Cardiac muscle cell (in vitro differentiated cells and primary cell): Measurements from ENCODE around the gene ARHGEF17. TPM values are rescaled to one million over a fixed set of nuclear protein-coding genes. Genes with fewer than 3 reads are reported as not detected.

ENCODE experiments used
- DNase-seq, 2 donors: peaks; one replicate each; pipeline versions ENCODE4 v3.0.0 to v3.0.0-alpha.2; 2010 to 2017; ENCODE audit warnings: low read depth in 1 of 2, low spot score in 1 of 2
- H3K27ac ChIP-seq: fragments of 200-600 bp; sonication (generic); 2 replicates; pipeline ENCODE4 v1.5.1; 2016
- H3K27me3 ChIP-seq: fragments of 200-600 bp; sonication (generic); 2 replicates; pipeline ENCODE4 v1.6.0; 2016; ENCODE audit warnings: control low read depth
- H3K36me3 ChIP-seq: fragments of 200-600 bp; sonication (generic); 2 replicates; pipeline ENCODE4 v1.5.1; 2016; ENCODE audit warnings: control low read depth
- H3K4me1 ChIP-seq: fragments of 200-600 bp; sonication (generic); 2 replicates; pipeline ENCODE4 v1.8.1; 2017; ENCODE audit warnings: low read depth, mild to moderate bottlenecking, mixed run types
- H3K4me3 ChIP-seq: fragments of 200-600 bp; sonication (generic); 2 replicates; pipeline ENCODE4 v1.5.1; 2016; ENCODE audit warnings: mild to moderate bottlenecking
- H3K9me3 ChIP-seq: fragments of 200-600 bp; sonication (generic); 2 replicates; pipeline ENCODE4 v1.5.1; 2017; ENCODE audit warnings: low read depth, mild to moderate bottlenecking, control low read depth
- polyA plus RNA-seq: library from polyadenylated mRNA; unstranded; fragments of >200 nt; fragmentation: Nextera tagmentation; extraction: Ambion mirVana; gene quantifications from 2 replicates; pipeline ENCODE4 v1.2.1, GENCODE V29; 2016
- total RNA-seq: library from RNA; depleted of rRNA; stranded (reverse); fragments of >200 nt; gene quantifications from 2 replicates; pipeline ENCODE4 v1.2.3, GENCODE V29; 2016
- TF ChIP-seq, protein P1 (sequence below): IDR thresholded peaks from 2 replicates; pipeline ENCODE4 v1.5.1; 2012; ENCODE audit warnings: low read depth, mild to moderate bottlenecking, low read length

ARHGEF17 gene
- total and polyA plus RNA-seq, 2 experiments from 2014 or later: 26.5 to 60.3 TPM

DNA sequence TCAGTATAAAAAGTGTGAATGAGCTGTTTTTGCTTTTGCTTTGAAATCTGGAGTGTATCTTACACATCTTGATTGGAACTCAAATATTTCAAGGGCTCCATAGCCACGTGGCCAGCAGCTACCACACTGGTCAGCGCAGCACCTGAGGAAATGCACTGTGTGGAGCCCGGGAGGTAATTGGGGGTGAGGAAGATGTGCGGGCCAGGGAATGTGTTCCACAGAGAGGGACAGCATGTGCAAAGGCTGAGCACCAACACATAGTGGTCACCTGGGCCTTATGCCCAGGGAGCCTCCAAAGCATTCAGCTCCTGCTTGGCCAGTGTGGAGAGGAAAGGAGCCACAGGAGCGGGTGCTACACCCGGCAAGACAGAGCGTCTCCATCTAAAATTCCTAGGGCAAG is 88.9 kb downstream of the ARHGEF17 start:
- TF ChIP-seq, protein P1, sequence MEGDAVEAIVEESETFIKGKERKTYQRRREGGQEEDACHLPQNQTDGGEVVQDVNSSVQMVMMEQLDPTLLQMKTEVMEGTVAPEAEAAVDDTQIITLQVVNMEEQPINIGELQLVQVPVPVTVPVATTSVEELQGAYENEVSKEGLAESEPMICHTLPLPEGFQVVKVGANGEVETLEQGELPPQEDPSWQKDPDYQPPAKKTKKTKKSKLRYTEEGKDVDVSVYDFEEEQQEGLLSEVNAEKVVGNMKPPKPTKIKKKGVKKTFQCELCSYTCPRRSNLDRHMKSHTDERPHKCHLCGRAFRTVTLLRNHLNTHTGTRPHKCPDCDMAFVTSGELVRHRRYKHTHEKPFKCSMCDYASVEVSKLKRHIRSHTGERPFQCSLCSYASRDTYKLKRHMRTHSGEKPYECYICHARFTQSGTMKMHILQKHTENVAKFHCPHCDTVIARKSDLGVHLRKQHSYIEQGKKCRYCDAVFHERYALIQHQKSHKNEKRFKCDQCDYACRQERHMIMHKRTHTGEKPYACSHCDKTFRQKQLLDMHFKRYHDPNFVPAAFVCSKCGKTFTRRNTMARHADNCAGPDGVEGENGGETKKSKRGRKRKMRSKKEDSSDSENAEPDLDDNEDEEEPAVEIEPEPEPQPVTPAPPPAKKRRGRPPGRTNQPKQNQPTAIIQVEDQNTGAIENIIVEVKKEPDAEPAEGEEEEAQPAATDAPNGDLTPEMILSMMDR: no peak
- Histone ChIP-seq H3K27me3 (no peaks in the 10 kb centered on the region), H3K27ac (no peak overlapping the region), H3K4me1 (no peaks in the 10 kb centered on the region), H3K4me3 (no peak overlapping the region), H3K36me3 (no peaks in the 10 kb centered on the region), H3K9me3 (no peaks in the 10 kb centered on the region)
- DNase-seq: no peak

DNA sequence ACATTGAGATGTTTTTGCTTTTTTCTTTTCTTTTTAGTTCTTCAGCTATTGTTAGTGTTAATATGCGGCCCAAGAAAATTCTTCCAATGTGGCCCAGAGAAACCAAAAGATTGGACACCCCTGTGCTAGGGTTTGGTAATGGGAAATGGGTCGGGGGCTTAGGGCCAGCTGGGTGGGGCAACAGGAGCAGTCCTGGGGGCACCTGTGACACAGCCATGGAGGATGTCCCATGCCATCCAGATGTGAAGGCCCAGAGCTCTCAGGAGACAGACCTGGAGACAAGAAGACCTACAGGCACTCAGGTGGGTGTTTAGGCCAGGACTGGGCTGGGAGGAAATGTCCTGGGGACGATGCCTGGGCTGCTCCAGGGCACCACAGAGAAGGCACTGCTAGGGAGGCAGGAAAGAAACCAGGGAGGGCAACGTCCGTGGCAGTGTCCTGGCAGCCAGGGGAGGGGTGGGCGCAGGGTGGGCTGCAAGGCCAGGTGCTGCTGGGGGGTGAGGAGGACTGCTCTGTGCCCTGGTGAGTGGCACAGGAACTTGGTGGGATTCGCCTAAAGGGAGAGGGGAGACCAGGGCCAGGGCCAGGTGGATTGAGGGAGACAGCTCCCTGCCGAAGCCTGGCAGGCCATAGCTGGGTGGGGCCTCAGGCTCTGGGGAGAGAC is 89.5 kb downstream of the ARHGEF17 start:
- TF ChIP-seq, protein P1: no peak
- Histone ChIP-seq H3K9me3 (no peaks in the 10 kb centered on the region), H3K27ac (no peak overlapping the region), H3K27me3 (no peaks in the 10 kb centered on the region), H3K4me3 (no peak overlapping the region), H3K4me1 (no peaks in the 10 kb centered on the region), H3K36me3 (no peaks in the 10 kb centered on the region)
- no peak for DNase-seq

DNA sequence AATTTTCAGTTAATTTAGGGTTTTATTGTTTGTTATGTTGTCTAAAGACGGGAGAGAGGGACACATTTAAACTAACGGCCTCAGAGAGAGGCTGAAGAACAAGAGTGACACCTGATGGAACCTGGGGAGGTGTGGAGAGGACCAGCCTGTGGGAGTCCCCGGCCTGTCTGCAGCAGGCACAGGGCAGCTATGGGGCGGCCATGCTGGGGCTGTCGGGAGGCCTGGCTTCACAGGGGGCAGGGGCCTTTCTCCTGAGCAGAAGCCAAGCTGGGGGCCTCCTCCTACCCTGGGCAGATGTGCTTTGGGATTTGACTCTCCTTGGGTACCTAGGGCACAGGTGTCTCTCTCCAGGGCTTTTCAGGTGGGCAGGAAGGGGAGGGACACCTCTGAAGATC is 90.1 kb downstream of the ARHGEF17 start:
- Histone ChIP-seq H3K4me3 (no peak overlapping the region), H3K36me3 (no peaks in the 10 kb centered on the region), H3K27ac (no peak overlapping the region), H3K9me3 (no peaks in the 10 kb centered on the region), H3K4me1 (no peaks in the 10 kb centered on the region), H3K27me3 (no peaks in the 10 kb centered on the region)
- TF ChIP-seq, protein P1: no peak
- no peak for DNase-seq

DNA sequence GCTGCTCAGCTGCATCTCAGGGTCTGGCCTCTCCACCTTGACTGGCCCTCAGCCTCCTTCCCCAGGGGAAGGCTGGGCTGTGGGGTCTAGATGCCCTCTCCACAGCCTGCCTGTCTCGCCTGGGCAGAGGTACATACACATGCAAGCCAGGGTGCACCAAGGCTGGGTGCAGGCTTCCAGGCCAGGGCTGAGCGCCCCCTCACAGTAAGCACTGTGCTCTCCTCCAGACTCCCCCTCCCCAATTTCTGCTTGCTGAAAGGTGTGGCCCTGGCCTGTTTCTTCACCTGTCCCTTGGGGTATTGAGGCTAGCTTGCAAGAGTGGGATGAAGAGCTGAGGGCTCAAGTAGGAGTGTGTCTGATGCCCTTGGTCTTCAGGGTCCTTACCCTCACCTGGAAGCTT is 90.6 kb downstream of the ARHGEF17 start:
- Histone ChIP-seq H3K27ac (peak overlapping the region; percentile 17), H3K4me3 (no peak overlapping the region), H3K27me3 (no peaks in the 10 kb centered on the region), H3K36me3 (no peaks in the 10 kb centered on the region), H3K4me1 (peaks cover 2% of the 10 kb centered on the region), H3K9me3 (no peaks in the 10 kb centered on the region)
- TF ChIP-seq, protein P1: no peak
- no peak for DNase-seq

DNA sequence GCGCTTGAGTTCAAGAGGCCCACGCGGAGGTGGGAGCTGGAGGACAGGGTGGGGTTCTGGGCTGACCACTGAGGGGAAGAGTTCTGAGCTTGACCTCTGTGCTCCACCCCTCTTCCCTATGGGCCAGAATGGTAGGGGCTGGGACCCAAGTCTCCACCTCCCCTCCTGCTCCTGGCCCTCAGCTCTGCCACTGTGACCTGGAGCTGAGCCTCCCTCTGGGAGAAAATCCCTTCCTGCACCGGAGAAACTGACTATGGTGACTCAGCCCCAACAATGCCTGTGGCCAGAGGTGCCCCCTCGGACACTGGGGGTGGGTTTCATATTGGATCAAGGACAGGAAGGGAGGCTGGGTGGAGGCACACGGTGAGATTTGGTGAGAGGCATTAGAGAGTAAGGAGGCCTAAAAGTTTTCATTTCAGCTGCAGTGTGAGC is 91.1 kb downstream of the ARHGEF17 start:
- TF ChIP-seq, protein P1: no peak
- no peaks in the 10 kb centered on the region for H3K36me3 ChIP-seq
- H3K27me3 ChIP-seq: no peaks in the 10 kb centered on the region
- no peaks in the 10 kb centered on the region for H3K9me3 ChIP-seq
- DNase-seq: no peak
- H3K27ac ChIP-seq: no peak overlapping the region
- H3K4me3 ChIP-seq: no peak overlapping the region
- peaks cover 4% of the 10 kb centered on the region for H3K4me1 ChIP-seq
